Glutamatergic neuron (in vitro differentiated cells): Measurements from ENCODE around the gene PNMA1. TPM values are rescaled to one million over a fixed set of nuclear protein-coding genes. Genes with fewer than 3 reads are reported as not detected.

Experiments used
- DNase-seq: peaks from one replicate; pipeline ENCODE4 v3.0.0; 2022
- H3K27ac Mint-ChIP-seq: one replicate; pipeline ENCODE4 v1.8.0; 2020; ENCODE audit warnings: mild to moderate bottlenecking, mixed read lengths, inconsistent platforms; ENCODE audit not compliant: unreplicated experiment
- H3K27me3 Mint-ChIP-seq: one replicate; pipeline ENCODE4 v1.8.0; 2020; ENCODE audit warnings: mild to moderate bottlenecking, moderate library complexity, mixed read lengths, inconsistent platforms; ENCODE audit not compliant: unreplicated experiment
- H3K36me3 Mint-ChIP-seq: one replicate; pipeline ENCODE4 v1.8.0; 2020; ENCODE audit warnings: mild to moderate bottlenecking, mixed read lengths, inconsistent platforms; ENCODE audit not compliant: unreplicated experiment
- H3K4me1 Mint-ChIP-seq: one replicate; pipeline ENCODE4 v1.8.0; 2020; ENCODE audit warnings: mild to moderate bottlenecking, low read depth, mixed read lengths, inconsistent platforms; ENCODE audit not compliant: unreplicated experiment
- H3K4me3 Mint-ChIP-seq: one replicate; pipeline ENCODE4 v1.8.0; 2020; ENCODE audit warnings: mild to moderate bottlenecking, mixed read lengths, inconsistent platforms; ENCODE audit not compliant: unreplicated experiment
- H3K9me3 Mint-ChIP-seq: one replicate; pipeline ENCODE4 v1.8.0; 2020; ENCODE audit warnings: mild to moderate bottlenecking, moderate library complexity, mixed read lengths, inconsistent platforms; ENCODE audit not compliant: unreplicated experiment
- CTCF ChIP-seq: fragments of 200-600 bp; sonication (generic); IDR thresholded peaks from one replicate; pipeline ENCODE4 v1.5.0; 2021; ENCODE audit not compliant: partially characterized antibody, unreplicated experiment
- total RNA-seq: library from RNA; stranded (reverse); fragmentation: NEBNext Ultra II Directional; extraction: Animal tissue kit (Norgen Biotek cat#: 25700); gene quantifications from one replicate; pipeline ENCODE4 v1.2.1, GENCODE V29; 2021; ENCODE audit not compliant: unreplicated experiment

PNMA1 gene
- total RNA-seq, 1 donor from 2014 or later: 145 TPM

GRCh38 chr14:73684627-73685026 is 29.6 kb downstream of the PNMA1 start:
- Mint-ChIP-seq H3K27ac (no peak overlapping the region), H3K4me3 (no peak overlapping the region), H3K4me1 (no peaks in the 10 kb centered on the region), H3K9me3 (no peaks in the 10 kb centered on the region), H3K27me3 (no peaks in the 10 kb centered on the region), H3K36me3 (no peaks in the 10 kb centered on the region)
- no peak for DNase-seq
- no peak for TF ChIP-seq CTCF

GRCh38 chr14:73680821-73681220 is 33.4 kb downstream of the PNMA1 start:
- H3K4me3 Mint-ChIP-seq: no peak overlapping the region
- H3K4me1 Mint-ChIP-seq: no peaks in the 10 kb centered on the region
- no peak for DNase-seq
- no peaks in the 10 kb centered on the region for H3K36me3 Mint-ChIP-seq
- no peaks in the 10 kb centered on the region for H3K9me3 Mint-ChIP-seq
- TF ChIP-seq CTCF: no peak
- no peak overlapping the region for H3K27ac Mint-ChIP-seq
- H3K27me3 Mint-ChIP-seq: no peaks in the 10 kb centered on the region

- TF ChIP-seq CTCF: no peak
- no peak overlapping the region for H3K27ac Mint-ChIP-seq
These were observed 35.5 kb downstream of the PNMA1 start for GRCh38 chr14:73678698-73679097.

GRCh38 chr14:73674986-73675385 is 39.2 kb downstream of the PNMA1 start:
- Mint-ChIP-seq H3K27me3 (no peaks in the 10 kb centered on the region), H3K4me3 (no peak overlapping the region), H3K27ac (no peak overlapping the region), H3K36me3 (no peaks in the 10 kb centered on the region), H3K4me1 (no peaks in the 10 kb centered on the region), H3K9me3 (no peaks in the 10 kb centered on the region)
- no peak for DNase-seq
- no peak for TF ChIP-seq CTCF

More at GRCh38 chr14:73678698-73679097, 35.5 kb downstream of the PNMA1 start:
- H3K36me3 Mint-ChIP-seq: no peaks in the 10 kb centered on the region
- H3K4me3 Mint-ChIP-seq: no peak overlapping the region
- H3K27me3 Mint-ChIP-seq: no peaks in the 10 kb centered on the region
- DNase-seq: no peak
- no peaks in the 10 kb centered on the region for H3K4me1 Mint-ChIP-seq
- H3K9me3 Mint-ChIP-seq: no peaks in the 10 kb centered on the region

- no peaks in the 10 kb centered on the region for H3K9me3 Mint-ChIP-seq
- H3K4me3 Mint-ChIP-seq: no peak overlapping the region
- no peaks in the 10 kb centered on the region for H3K27me3 Mint-ChIP-seq
- no peak for DNase-seq
- no peaks in the 10 kb centered on the region for H3K4me1 Mint-ChIP-seq
- H3K27ac Mint-ChIP-seq: no peak overlapping the region
- no peak for TF ChIP-seq CTCF
- H3K36me3 Mint-ChIP-seq: no peaks in the 10 kb centered on the region
These were observed 46.3 kb downstream of the PNMA1 start for GRCh38 chr14:73667854-73668253.
